HepG2 (cell line): Measurements from ENCODE around the gene MYO18A. TPM values are rescaled to one million over a fixed set of nuclear protein-coding genes. Genes with fewer than 3 reads are reported as not detected.

Source experiments
- ATAC-seq: fragments of 200-7000 bp; cut with Tn5 transposase; 3 replicates; pipeline ENCODE4 v1.9.1; 2020; ENCODE audit warnings: mild to moderate bottlenecking, moderate library complexity
- BruUV-seq: library from RNA; stranded (reverse); fragments of 400-500 nt; replicated peaks from 2 replicates; lab custom pipeline; 2021; lab: Mats Ljungman, UMichigan
- CTCF ChIA-PET: fragments of 300-600 bp; formaldehyde crosslinking; extraction: SDS; loops from one replicate; lab custom pipeline; 2021; ENCODE audit warnings: low total read pairs, inconsistent platforms, low intra/inter-chr PET ratio; lab: Yijun Ruan, JAX
- POLR2A ChIA-PET: fragments of 350-600 bp; sonication (Branson Sonifier 250); formaldehyde crosslinking; loops from one replicate; lab custom pipeline; 2020; ENCODE audit warnings: antibody characterized with exemption, inconsistent platforms; lab: Yijun Ruan, JAX
- DNase-seq: peaks from one replicate; pipeline ENCODE4 v3.0.0-alpha.2; 2015; ENCODE audit warnings: low spot score
- FAIRE-seq: peaks from 3 replicates; lab custom pipeline; 2011; peaks lifted over from hg19 to GRCh38; lab: Jason Lieb, UNC
- H2AFZ ChIP-seq: one replicate; pipeline ENCODE4 v1.6.1; 2011; ENCODE audit warnings: low read length, inconsistent platforms
- H3K27ac ChIP-seq: fragments of 300-600 bp; 3 replicates; pipeline ENCODE4 v1.8.0; 2011; ENCODE audit warnings: mixed run types, mild to moderate bottlenecking, mixed read lengths, low read length, inconsistent platforms; ENCODE audit not compliant: insufficient read depth; ENCODE audit errors: extremely low read length
- H3K27me3 ChIP-seq, 2 experiments: fragments of 200-600 bp in 1 of 2; 2 replicates in 1 of 2; 3 replicates in 1 of 2; pipeline versions ENCODE4 v1.6.0 to v1.8.0; 2011; ENCODE audit warnings: low read length in 2 of 2, mild to moderate bottlenecking in 2 of 2, moderate library complexity in 2 of 2, inconsistent platforms in 1 of 2; ENCODE audit not compliant: insufficient read depth in 2 of 2, control insufficient read depth in 1 of 2
- H3K36me3 ChIP-seq, 2 experiments: fragments of 200-600 bp in 1 of 2; replicated peaks in 1 of 2; 2 replicates in 1 of 2; 3 replicates in 1 of 2; pipeline versions ENCODE4 v1.5.1 to v1.8.0; 2011; ENCODE audit warnings: low read length in 2 of 2, inconsistent platforms in 1 of 2; ENCODE audit not compliant: insufficient read depth in 2 of 2, control insufficient read depth in 1 of 2
- H3K4me1 ChIP-seq: 2 replicates; pipeline ENCODE4 v1.5.1; 2012; ENCODE audit warnings: low read length, inconsistent platforms; ENCODE audit not compliant: insufficient read depth
- H3K4me2 ChIP-seq: 2 replicates; pipeline ENCODE4 v1.6.0; 2011; ENCODE audit warnings: low read depth, low read length, inconsistent platforms
- H3K4me3 ChIP-seq, 3 experiments: fragments of 200-600 bp in 1 of 3; sonication (generic), shearing (Covaris generic) in 1 of 3; replicated peaks in 1 of 3; 2 replicates each; pipeline ENCODE4 v1.5.1; 2011 to 2016; ENCODE audit warnings: low read length in 3 of 3, inconsistent platforms in 2 of 3, low read depth in 2 of 3, mild to moderate bottlenecking in 2 of 3, control low read depth in 1 of 3, mixed read lengths in 1 of 3; ENCODE audit not compliant: insufficient read depth in 1 of 3
- H3K79me2 ChIP-seq: one replicate; pipeline ENCODE4 v1.6.1; 2011; ENCODE audit warnings: low read length, inconsistent platforms; ENCODE audit not compliant: insufficient read depth
- H3K9ac ChIP-seq: 2 replicates; pipeline ENCODE4 v1.6.0; 2011; ENCODE audit warnings: mild to moderate bottlenecking, low read depth, low read length, inconsistent platforms; ENCODE audit not compliant: insufficient read depth
- H3K9me3 ChIP-seq: 2 replicates; pipeline ENCODE4 v1.5.1; 2012; ENCODE audit warnings: mild to moderate bottlenecking, low read length
- H4K20me1 ChIP-seq: 2 replicates; pipeline ENCODE4 v1.6.0; 2011; ENCODE audit warnings: inconsistent platforms, mild to moderate bottlenecking, low read length, moderate library complexity; ENCODE audit not compliant: insufficient read depth
- CEBPZ ChIP-seq: IDR thresholded peaks from 2 replicates; pipeline ENCODE4 v1.6.1; 2012; ENCODE audit warnings: low read length, improper control_type of control experiment
- DNMT1 ChIP-seq: sonication (generic); formaldehyde crosslinking; IDR thresholded peaks from 2 replicates; pipeline ENCODE4 v1.5.1; 2020; ENCODE audit warnings: mild to moderate bottlenecking, missing genetic modification reagents
- HNRNPLL ChIP-seq: fragments of 200-400 bp; formaldehyde crosslinking; IDR thresholded peaks from 2 replicates; pipeline ENCODE4 v1.6.1; 2017; ENCODE audit warnings: mild to moderate bottlenecking, low read depth, low read length; ENCODE audit not compliant: poor library complexity, severe bottlenecking
- LBX2 ChIP-seq: sonication (generic); formaldehyde crosslinking; IDR thresholded peaks from 2 replicates; pipeline ENCODE4 v1.5.0; 2020; ENCODE audit warnings: missing genetic modification reagents, mild to moderate bottlenecking, borderline replicate concordance
- NCOR1 ChIP-seq: fragments of 200-600 bp; sonication (generic); IDR thresholded peaks from 2 replicates; pipeline ENCODE4 v1.7.0; 2017; ENCODE audit warnings: antibody characterized with exemption, low read length, borderline replicate concordance
- NR2C2 ChIP-seq: sonication (generic); formaldehyde crosslinking; IDR thresholded peaks from 2 replicates; pipeline ENCODE4 v1.4.0; 2020; ENCODE audit warnings: missing genetic modification reagents, mild to moderate bottlenecking, moderate library complexity, borderline replicate concordance
- PHB2 ChIP-seq: fragments of 450-650 bp; IDR thresholded peaks from 2 replicates; pipeline ENCODE4 v1.6.1; 2018; ENCODE audit not compliant: partially characterized antibody
- SAP130 ChIP-seq: IDR thresholded peaks from 2 replicates; pipeline ENCODE4 v1.6.1; 2016; ENCODE audit warnings: low read depth
- SETDB1 ChIP-seq: sonication (generic); formaldehyde crosslinking; IDR thresholded peaks from 2 replicates; pipeline ENCODE4 v1.5.1; 2020; ENCODE audit warnings: missing genetic modification reagents, mild to moderate bottlenecking, borderline replicate concordance
- SMAD9 ChIP-seq: sonication (generic); formaldehyde crosslinking; IDR thresholded peaks from 2 replicates; pipeline ENCODE4 v1.5.1; 2020; ENCODE audit warnings: mild to moderate bottlenecking, missing genetic modification reagents
- TEF ChIP-seq: sonication (generic); formaldehyde crosslinking; IDR thresholded peaks from 2 replicates; pipeline ENCODE4 v1.5.0; 2020; ENCODE audit warnings: missing genetic modification reagents
- ZNF432 ChIP-seq: sonication (generic); formaldehyde crosslinking; IDR thresholded peaks from 2 replicates; pipeline ENCODE4 v1.5.0; 2020; ENCODE audit warnings: missing genetic modification reagents, mild to moderate bottlenecking, borderline replicate concordance
- ZNF609 ChIP-seq: sonication (generic); formaldehyde crosslinking; IDR thresholded peaks from 2 replicates; pipeline ENCODE4 v1.4.0; 2020; ENCODE audit warnings: mild to moderate bottlenecking, missing genetic modification reagents, borderline replicate concordance
- ZNF792 ChIP-seq: IDR thresholded peaks from 2 replicates; pipeline ENCODE4 v1.6.1; 2016
- ZNF839 ChIP-seq: sonication (generic); formaldehyde crosslinking; IDR thresholded peaks from 2 replicates; pipeline ENCODE4 v1.4.0; 2020; ENCODE audit warnings: missing genetic modification reagents, mild to moderate bottlenecking, borderline replicate concordance
- WGBS: methylation state at CpG from one replicate; pipeline ENCODE4 v1.1.6; 2017; ENCODE audit warnings: low lambda C conversion rate; 5-methylcytosine and 5-hydroxymethylcytosine counted together
- in situ Hi-C: cut with HindIII; loops from 2 replicates; pipeline ENCODE4 v1.10.0; 2017; ENCODE audit warnings: low pct_unique_long_range_greater_than_20kb; ENCODE audit not compliant: extremely low pct_ligation_motif_present
- intact Hi-C: fragments of 100-400 bp; cut with micrococcal nuclease; formaldehyde crosslinking; loops from one replicate; pipeline ENCODE4 v1.10.0; 2022; ENCODE audit not compliant: unreplicated experiment
- polyA plus RNA-seq, 8 experiments: library from polyadenylated mRNA; depleted of rRNA in 3 of 8; stranded (reverse) in 7 of 8; unstranded in 1 of 8; fragments of >200 nt; fragmentation: Illumina TruSeq in 4 of 8; extraction: Trizol in 4 of 8; gene quantifications; 2 replicates each; pipeline versions ENCODE4 v1.2.1 to v1.2.3, GENCODE V29; 2011 to 2016; ENCODE audit warnings: low read depth in 4 of 8, missing spikeins in 1 of 8, mixed read lengths in 1 of 8; ENCODE audit not compliant: insufficient read depth in 1 of 8
- total RNA-seq, 5 experiments: library from RNA; depleted of rRNA; stranded (reverse); fragments of >200 nt; fragmentation: Illumina TruSeq; extraction: Trizol; gene quantifications; 2 replicates each; pipeline ENCODE4 v1.2.3, GENCODE V29; 2016; ENCODE audit warnings: low read depth in 1 of 5

The MYO18A gene
- total and polyA plus RNA-seq, 2 of the 13 experiments (the other 11 are each of a cell fraction or from before 2014, with no cell fraction given) = 16.8 to 24.8 TPM

DNA sequence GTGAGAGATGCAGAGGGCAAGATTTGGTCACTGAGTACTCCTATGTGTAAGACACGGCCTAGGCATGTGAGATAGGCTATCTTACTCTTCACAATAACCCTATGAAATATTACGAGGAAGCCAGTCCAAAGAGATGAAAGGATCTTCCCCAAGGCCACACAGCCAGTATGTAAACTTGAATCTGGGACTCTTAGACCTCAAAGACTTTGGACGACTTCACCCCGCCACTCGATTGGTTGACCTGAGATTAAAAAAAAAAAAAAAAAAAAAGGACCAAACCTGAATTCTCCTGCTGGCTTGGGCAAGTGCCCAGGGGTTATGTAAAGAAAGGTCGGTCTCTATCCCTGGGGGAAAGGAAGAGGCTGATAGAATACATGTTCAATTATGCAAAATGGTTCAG is 104.1 kb downstream of the MYO18A start:
- intact Hi-C loops (loop anchor here (5.0 to 10.0 kb wide), 2 partner anchors 34 to 111 kb away; partner anchors contain the start of gene PIPOX), in situ Hi-C loops (no loop called here)
- no peaks in the 10 kb centered on the region for H3K9me3 ChIP-seq
- peak overlapping the region; percentile 43 for H3K27ac ChIP-seq
- H3K4me1 ChIP-seq = peaks cover 24% of the 10 kb centered on the region
- ChIA-PET CTCF (no interaction called here), POLR2A (no interaction called here)
- BruUV-seq = no TSS peak
- H3K9ac ChIP-seq = no peak overlapping the region; the same call in 1 of the 2 replicates
- no peak overlapping the region for H2AFZ ChIP-seq
- H3K4me3 ChIP-seq = no peak overlapping the region
- no peaks in the 10 kb centered on the region for H3K27me3 ChIP-seq
- WGBS = 0% methylated on average over 6 of the region's 6 CpGs
- FAIRE-seq (peak; percentile 81), DNase-seq (peak; percentile 73), ATAC-seq (peak; percentile 53)
- peaks cover 7 to 15% of the 10 kb centered on the region in 2 experiments for H3K36me3 ChIP-seq
- H3K79me2 ChIP-seq = no peaks in the 10 kb centered on the region
- peak overlapping the region; percentile 41; the same call in 1 of the 2 replicates for H3K4me2 ChIP-seq
- peaks cover 8% of the 10 kb centered on the region; the same call in 1 of the 2 replicates for H4K20me1 ChIP-seq
- TF ChIP-seq SETDB1 (no peak), SMAD9 (CRISPR knock-in tag) (no peak), TEF (CRISPR knock-in tag) (peak; percentile 54; the same call in 1 of the 2 replicates), SAP130 (CRISPR knock-in tag) (0 out of 2 replicates have a peak, but pooled peaks have one; percentile 21), ZNF839 (CRISPR knock-in tag) (no peak), PHB2 (no peak), ZNF609 (peak; percentile 46; the same call in 1 of the 2 replicates), HNRNPLL (no peak), ZNF432 (no peak), ZNF792 (CRISPR knock-in tag) (no peak), LBX2 (CRISPR knock-in tag) (no peak), CEBPZ (no peak), NR2C2 (CRISPR knock-in tag) (0 out of 2 replicates have a peak, but pooled peaks have one; percentile 32), DNMT1 (no peak), NCOR1 (peak; percentile 53; the same call in 1 of the 2 replicates)
